Measurements from ENCODE around the gene AMER2.

- no peak for TF ChIP-seq USF1 (IDR thresholded peaks at IDR 0.05)
- no peak for TF ChIP-seq CREB1 (IDR thresholded peaks at IDR 0.05; ENCODE audit: low read depth)
- no peak for TF ChIP-seq TEAD4 (IDR thresholded peaks at IDR 0.05)
- TF ChIP-seq TCF12 (IDR thresholded peaks at IDR 0.05; ENCODE audit: low read depth): no peak
These were observed 40.1 kb downstream of the AMER2 start for GRCh38 chr13:25131881-25132420.

Measured in Ishikawa (cell line).